ENCODE measurements around the gene LHX5.

The LHX5 gene

GRCh38 chr12:113464852-113465719 lies 6.6 kb downstream of the LHX5 start:
- no peak for DNase-seq

- no peak for DNase-seq
These were observed 7.3 kb downstream of the LHX5 start for GRCh38 chr12:113464452-113464775.

GRCh38 chr12:113463746-113464451 lies 7.8 kb downstream of the LHX5 start:
- no peak for DNase-seq

- DNase-seq: no peak
These were observed 8.5 kb downstream of the LHX5 start for GRCh38 chr12:113462998-113463745.

GRCh38 chr12:113462117-113462774 lies 9.4 kb downstream of the LHX5 start:
- peak; percentile 66 for DNase-seq

GRCh38 chr12:113461666-113462065 lies 10.0 kb downstream of the LHX5 start:
- peak; percentile 29 for DNase-seq

- DNase-seq: no peak
These were observed 11.7 kb downstream of the LHX5 start for GRCh38 chr12:113459981-113460380.

- no peak for DNase-seq
These were observed 14.0 kb downstream of the LHX5 start for GRCh38 chr12:113457710-113458109.

GRCh38 chr12:113457185-113457584 lies 14.5 kb downstream of the LHX5 start:
- no peak for DNase-seq

- no peak for DNase-seq
These were observed 14.9 kb downstream of the LHX5 start for GRCh38 chr12:113456761-113457160.

GRCh38 chr12:113456199-113456598 lies 15.5 kb downstream of the LHX5 start:
- DNase-seq: no peak

GRCh38 chr12:113453330-113453729 lies 18.3 kb downstream of the LHX5 start:
- DNase-seq: no peak

GRCh38 chr12:113452458-113452857 lies 19.2 kb downstream of the LHX5 start:
- DNase-seq: no peak

- no peak for DNase-seq
These were observed 21.8 kb downstream of the LHX5 start for GRCh38 chr12:113449839-113450238.

GRCh38 chr12:113449299-113449698 lies 22.4 kb downstream of the LHX5 start:
- DNase-seq: no peak

GRCh38 chr12:113448873-113449272 lies 22.8 kb downstream of the LHX5 start:
- no peak for DNase-seq

GRCh38 chr12:113445544-113446171 lies 26.0 kb downstream of the LHX5 start:
- DNase-seq: no peak

- no peak for DNase-seq
These were observed 28.6 kb downstream of the LHX5 start for GRCh38 chr12:113443030-113443539.

- DNase-seq: no peak
These were observed 30.5 kb downstream of the LHX5 start for GRCh38 chr12:113440947-113441782.

- no peak for DNase-seq
These were observed 31.3 kb downstream of the LHX5 start for GRCh38 chr12:113440336-113440735.

GRCh38 chr12:113439606-113440030 lies 32.1 kb downstream of the LHX5 start:
- DNase-seq: no peak

- DNase-seq: no peak
These were observed 32.4 kb downstream of the LHX5 start for GRCh38 chr12:113439301-113439597.
